HCT116 (cell line): ENCODE measurements around the gene TLR1.

Experiments used
- EZH2 ChIP-seq: fragments of 200-600 bp; sonication (generic); IDR thresholded peaks from 2 replicates; pipeline ENCODE4 v1.6.1; 2017; ENCODE audit warnings: antibody characterized with exemption, mixed run types
- EZH2phosphoT487 ChIP-seq: fragments of 200-600 bp; IDR thresholded peaks from 2 replicates; pipeline ENCODE4 v1.6.1; 2018; ENCODE audit warnings: antibody characterized with exemption, borderline replicate concordance
- JUND ChIP-seq: IDR thresholded peaks from 2 replicates; pipeline ENCODE4 v1.6.1; 2012
- POLR2A ChIP-seq: IDR thresholded peaks from 2 replicates; pipeline ENCODE4 v1.7.0; 2011; ENCODE audit warnings: borderline replicate concordance; ENCODE audit not compliant: insufficient read depth, insufficient read length; ENCODE audit errors: extremely low read depth
- POLR2AphosphoS5 ChIP-seq: IDR thresholded peaks from 2 replicates; pipeline ENCODE4 v1.6.1; 2011; ENCODE audit warnings: mild to moderate bottlenecking, low read depth, low read length, moderate library complexity
- SIN3A ChIP-seq: IDR thresholded peaks from 2 replicates; pipeline ENCODE4 v1.6.1; 2012; ENCODE audit warnings: low read depth
- SRF ChIP-seq: IDR thresholded peaks from 2 replicates; pipeline ENCODE4 v1.6.1; 2012; ENCODE audit warnings: low read depth
- ZNF274 ChIP-seq: fragments of 200-500 bp; sonication (Bioruptor generic); IDR thresholded peaks from 2 replicates; pipeline ENCODE4 v1.6.1; 2014; ENCODE audit warnings: mild to moderate bottlenecking, low read depth, low read length, inconsistent platforms
- TF ChIP-seq, protein P1 (sequence below), 3 experiments: fragments of 200-600 bp in 1 of 3; sonication (generic) in 1 of 3; IDR thresholded peaks in 2 of 3; conservative IDR thresholded peaks in 1 of 3; 2 replicates each; pipeline ENCODE4 v1.5.1; 2012 to 2017; ENCODE audit warnings: low read depth in 2 of 3, low read length in 2 of 3, antibody characterized with exemption in 1 of 3, borderline replicate concordance in 1 of 3, control low read depth in 1 of 3, mild to moderate bottlenecking in 1 of 3, mixed read lengths in 1 of 3, mixed run types in 1 of 3, moderate library complexity in 1 of 3; ENCODE audit not compliant: insufficient read depth in 1 of 3

DNA sequence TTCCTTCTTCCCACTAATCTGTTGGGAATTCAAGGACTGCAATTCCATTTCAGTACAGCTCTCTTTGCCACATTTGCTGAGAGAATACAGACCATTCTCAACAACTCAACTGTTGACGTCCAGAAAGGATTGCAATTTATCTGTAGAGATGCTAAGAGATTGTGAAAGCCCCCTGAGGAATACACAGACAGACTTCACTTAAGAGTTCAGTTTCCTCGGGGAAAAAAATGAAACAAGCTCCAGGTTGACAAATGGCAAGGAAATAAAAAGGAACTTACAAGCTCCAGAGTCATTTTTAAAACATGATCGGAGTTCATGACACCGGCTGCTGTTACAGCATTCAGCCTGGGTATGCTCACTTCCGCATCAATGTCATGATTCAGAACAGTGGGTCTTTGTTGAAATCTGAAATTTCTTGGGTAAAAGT is 35.6 kb downstream of the TLR1 start:
- no peak for TF ChIP-seq POLR2A
- TF ChIP-seq EZH2phosphoT487 = no peak
- TF ChIP-seq, protein P1, sequence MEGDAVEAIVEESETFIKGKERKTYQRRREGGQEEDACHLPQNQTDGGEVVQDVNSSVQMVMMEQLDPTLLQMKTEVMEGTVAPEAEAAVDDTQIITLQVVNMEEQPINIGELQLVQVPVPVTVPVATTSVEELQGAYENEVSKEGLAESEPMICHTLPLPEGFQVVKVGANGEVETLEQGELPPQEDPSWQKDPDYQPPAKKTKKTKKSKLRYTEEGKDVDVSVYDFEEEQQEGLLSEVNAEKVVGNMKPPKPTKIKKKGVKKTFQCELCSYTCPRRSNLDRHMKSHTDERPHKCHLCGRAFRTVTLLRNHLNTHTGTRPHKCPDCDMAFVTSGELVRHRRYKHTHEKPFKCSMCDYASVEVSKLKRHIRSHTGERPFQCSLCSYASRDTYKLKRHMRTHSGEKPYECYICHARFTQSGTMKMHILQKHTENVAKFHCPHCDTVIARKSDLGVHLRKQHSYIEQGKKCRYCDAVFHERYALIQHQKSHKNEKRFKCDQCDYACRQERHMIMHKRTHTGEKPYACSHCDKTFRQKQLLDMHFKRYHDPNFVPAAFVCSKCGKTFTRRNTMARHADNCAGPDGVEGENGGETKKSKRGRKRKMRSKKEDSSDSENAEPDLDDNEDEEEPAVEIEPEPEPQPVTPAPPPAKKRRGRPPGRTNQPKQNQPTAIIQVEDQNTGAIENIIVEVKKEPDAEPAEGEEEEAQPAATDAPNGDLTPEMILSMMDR (IDR thresholded peaks at IDR 0.05 in 2 of 3, conservative IDR thresholded peaks at IDR 0.05 in 1 of 3; ENCODE audit: borderline replicate concordance in 1 of 3, insufficient read depth in 1 of 3, low read depth in 2 of 3, low read length in 2 of 3) = no peak
- TF ChIP-seq POLR2AphosphoS5 = no peak
- no peak for TF ChIP-seq EZH2
- TF ChIP-seq SIN3A = no peak
- no peak for TF ChIP-seq ZNF274
- no peak for TF ChIP-seq SRF
- no peak for TF ChIP-seq JUND
